Glutamatergic neuron (in vitro differentiated cells): Measurements from ENCODE around the gene FBXL17. TPM values are rescaled to one million over a fixed set of nuclear protein-coding genes. Genes with fewer than 3 reads are reported as not detected.

Experiments used
- DNase-seq: peaks from one replicate; pipeline ENCODE4 v3.0.0; 2022
- H3K27ac Mint-ChIP-seq: one replicate; pipeline ENCODE4 v1.8.0; 2020; ENCODE audit warnings: mild to moderate bottlenecking, mixed read lengths, inconsistent platforms; ENCODE audit not compliant: unreplicated experiment
- H3K27me3 Mint-ChIP-seq: one replicate; pipeline ENCODE4 v1.8.0; 2020; ENCODE audit warnings: mild to moderate bottlenecking, moderate library complexity, mixed read lengths, inconsistent platforms; ENCODE audit not compliant: unreplicated experiment
- H3K36me3 Mint-ChIP-seq: one replicate; pipeline ENCODE4 v1.8.0; 2020; ENCODE audit warnings: mild to moderate bottlenecking, mixed read lengths, inconsistent platforms; ENCODE audit not compliant: unreplicated experiment
- H3K4me1 Mint-ChIP-seq: one replicate; pipeline ENCODE4 v1.8.0; 2020; ENCODE audit warnings: mild to moderate bottlenecking, low read depth, mixed read lengths, inconsistent platforms; ENCODE audit not compliant: unreplicated experiment
- H3K4me3 Mint-ChIP-seq: one replicate; pipeline ENCODE4 v1.8.0; 2020; ENCODE audit warnings: mild to moderate bottlenecking, mixed read lengths, inconsistent platforms; ENCODE audit not compliant: unreplicated experiment
- H3K9me3 Mint-ChIP-seq: one replicate; pipeline ENCODE4 v1.8.0; 2020; ENCODE audit warnings: mild to moderate bottlenecking, moderate library complexity, mixed read lengths, inconsistent platforms; ENCODE audit not compliant: unreplicated experiment
- total RNA-seq: library from RNA; stranded (reverse); fragmentation: NEBNext Ultra II Directional; extraction: Animal tissue kit (Norgen Biotek cat#: 25700); gene quantifications from one replicate; pipeline ENCODE4 v1.2.1, GENCODE V29; 2021; ENCODE audit not compliant: unreplicated experiment
- TF ChIP-seq, protein P1 (sequence below): fragments of 200-600 bp; sonication (generic); IDR thresholded peaks from one replicate; pipeline ENCODE4 v1.5.0; 2021; ENCODE audit not compliant: partially characterized antibody, unreplicated experiment

The FBXL17 gene
- total RNA-seq, 1 donor from 2014 or later, result 20.3 TPM

DNA sequence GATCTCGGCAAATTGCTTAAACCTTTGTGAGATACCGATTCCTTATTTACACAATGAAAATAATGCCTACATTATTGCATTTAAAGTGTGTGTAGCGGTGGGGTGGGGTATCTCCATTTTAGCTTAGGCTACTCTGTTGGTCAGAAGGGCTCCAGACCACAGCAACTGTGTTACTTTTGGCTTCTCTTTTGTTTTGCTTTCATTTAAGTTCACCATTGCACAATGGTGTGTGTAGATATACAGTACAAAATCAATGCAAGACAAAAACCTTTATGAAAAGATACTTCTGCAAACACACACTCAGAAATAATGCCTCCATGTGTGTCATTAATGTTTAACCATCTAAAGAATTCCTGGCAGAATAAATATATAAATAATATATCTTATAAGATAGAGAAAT, 279.4 kb downstream of the FBXL17 start:
- H3K27ac Mint-ChIP-seq, result no peak overlapping the region

DNA sequence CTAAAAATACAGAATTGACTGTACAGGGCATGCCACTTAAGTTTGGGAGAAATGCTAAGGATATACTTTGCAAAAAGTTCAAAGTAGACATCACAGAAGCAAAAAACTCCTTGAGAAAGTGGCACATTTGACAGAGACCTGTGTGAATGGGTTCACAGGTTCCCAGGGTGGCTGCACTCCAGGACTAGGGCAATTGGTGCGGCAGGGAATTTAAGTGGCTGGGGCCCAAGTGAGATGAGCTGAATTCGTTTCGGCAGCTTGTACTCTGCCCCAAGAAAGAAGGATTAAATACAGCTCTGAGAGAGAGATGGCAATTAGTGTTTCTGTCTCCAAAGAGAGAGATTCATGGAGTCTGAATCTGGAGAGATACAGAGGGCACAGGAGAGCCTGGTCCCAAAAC, 280.1 kb downstream of the FBXL17 start:
- no peak overlapping the region for H3K27ac Mint-ChIP-seq
- H3K4me3 Mint-ChIP-seq, result no peak overlapping the region
- H3K9me3 Mint-ChIP-seq, result no peaks in the 10 kb centered on the region
- H3K27me3 Mint-ChIP-seq, result no peaks in the 10 kb centered on the region
- H3K4me1 Mint-ChIP-seq, result peaks cover 8% of the 10 kb centered on the region
- no peaks in the 10 kb centered on the region for H3K36me3 Mint-ChIP-seq
- TF ChIP-seq, protein P1, sequence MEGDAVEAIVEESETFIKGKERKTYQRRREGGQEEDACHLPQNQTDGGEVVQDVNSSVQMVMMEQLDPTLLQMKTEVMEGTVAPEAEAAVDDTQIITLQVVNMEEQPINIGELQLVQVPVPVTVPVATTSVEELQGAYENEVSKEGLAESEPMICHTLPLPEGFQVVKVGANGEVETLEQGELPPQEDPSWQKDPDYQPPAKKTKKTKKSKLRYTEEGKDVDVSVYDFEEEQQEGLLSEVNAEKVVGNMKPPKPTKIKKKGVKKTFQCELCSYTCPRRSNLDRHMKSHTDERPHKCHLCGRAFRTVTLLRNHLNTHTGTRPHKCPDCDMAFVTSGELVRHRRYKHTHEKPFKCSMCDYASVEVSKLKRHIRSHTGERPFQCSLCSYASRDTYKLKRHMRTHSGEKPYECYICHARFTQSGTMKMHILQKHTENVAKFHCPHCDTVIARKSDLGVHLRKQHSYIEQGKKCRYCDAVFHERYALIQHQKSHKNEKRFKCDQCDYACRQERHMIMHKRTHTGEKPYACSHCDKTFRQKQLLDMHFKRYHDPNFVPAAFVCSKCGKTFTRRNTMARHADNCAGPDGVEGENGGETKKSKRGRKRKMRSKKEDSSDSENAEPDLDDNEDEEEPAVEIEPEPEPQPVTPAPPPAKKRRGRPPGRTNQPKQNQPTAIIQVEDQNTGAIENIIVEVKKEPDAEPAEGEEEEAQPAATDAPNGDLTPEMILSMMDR, result no peak
- no peak for DNase-seq

More for the DNA sequence above, 279.4 kb downstream of the FBXL17 start:
- no peaks in the 10 kb centered on the region for H3K9me3 Mint-ChIP-seq
- peaks cover 4% of the 10 kb centered on the region for H3K4me1 Mint-ChIP-seq
- TF ChIP-seq, protein P1, result no peak
- H3K4me3 Mint-ChIP-seq, result no peak overlapping the region
- no peak for DNase-seq
- H3K36me3 Mint-ChIP-seq, result no peaks in the 10 kb centered on the region
- no peaks in the 10 kb centered on the region for H3K27me3 Mint-ChIP-seq

DNA sequence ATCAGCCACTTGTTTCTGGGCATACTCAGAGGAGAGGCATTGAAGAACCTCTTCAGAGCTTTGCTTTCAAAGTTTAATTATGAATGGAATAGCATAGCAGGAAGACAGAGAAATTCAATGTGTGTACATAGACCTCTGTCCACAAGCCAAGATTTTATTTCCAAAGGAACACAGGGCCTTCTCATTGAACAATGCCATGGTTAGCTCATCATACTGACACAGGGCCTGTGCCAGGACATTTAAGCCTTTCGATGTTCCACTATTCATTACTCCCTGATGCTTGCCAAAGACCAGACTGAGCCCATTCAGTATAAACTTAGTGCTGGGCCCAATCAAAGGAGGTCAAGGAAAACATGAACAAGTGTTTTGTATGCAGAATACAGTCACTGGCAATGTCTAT, 280.8 kb downstream of the FBXL17 start:
- Mint-ChIP-seq H3K27ac (no peak overlapping the region), H3K4me3 (no peak overlapping the region), H3K9me3 (no peaks in the 10 kb centered on the region), H3K4me1 (peaks cover 15% of the 10 kb centered on the region), H3K36me3 (no peaks in the 10 kb centered on the region), H3K27me3 (no peaks in the 10 kb centered on the region)
- TF ChIP-seq, protein P1, result no peak
- no peak for DNase-seq

DNA sequence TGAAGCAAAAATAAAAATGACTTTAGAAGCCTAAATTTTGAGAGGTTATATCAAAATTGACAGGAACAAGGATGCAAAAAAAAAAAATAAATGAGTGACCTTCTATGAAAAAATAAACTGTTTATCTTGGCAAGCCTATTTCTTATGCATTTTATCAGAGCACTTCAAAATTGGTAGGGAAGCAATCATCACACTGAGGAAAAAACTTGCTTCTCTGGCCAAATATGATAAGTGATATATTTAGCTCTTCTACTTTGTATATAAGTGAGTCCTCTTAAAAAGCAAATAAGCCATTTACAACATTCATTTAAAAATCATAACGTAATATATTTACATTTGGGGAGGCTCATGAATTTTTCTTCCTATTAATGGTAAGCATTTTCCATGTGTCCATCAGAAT, 287.1 kb downstream of the FBXL17 start:
- Mint-ChIP-seq H3K36me3 (no peaks in the 10 kb centered on the region), H3K9me3 (peaks cover 2% of the 10 kb centered on the region), H3K4me1 (peaks cover 31% of the 10 kb centered on the region), H3K27ac (no peak overlapping the region), H3K4me3 (no peak overlapping the region), H3K27me3 (no peaks in the 10 kb centered on the region)
- TF ChIP-seq, protein P1, result no peak
- DNase-seq, result no peak

DNA sequence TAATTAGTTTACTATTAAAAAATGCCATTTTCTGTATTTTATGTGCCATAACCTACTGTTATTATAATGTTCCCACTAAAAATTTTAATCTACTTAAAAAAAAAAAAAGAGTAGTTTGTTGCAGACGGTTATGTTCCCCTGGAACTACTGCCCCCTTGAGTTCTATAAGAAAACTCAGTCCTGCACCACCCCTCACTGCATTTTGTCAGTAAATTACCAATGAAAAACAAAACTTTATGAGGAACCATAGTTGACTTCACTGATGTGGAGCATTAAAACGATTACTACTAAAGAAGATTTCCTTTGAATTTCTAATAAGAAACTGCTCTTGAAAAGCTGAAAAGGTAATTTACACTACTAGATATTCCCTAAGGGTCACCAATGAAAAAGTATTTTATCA, 288.7 kb downstream of the FBXL17 start:
- H3K36me3 Mint-ChIP-seq, result no peaks in the 10 kb centered on the region
- no peak overlapping the region for H3K27ac Mint-ChIP-seq
- no peak for DNase-seq
- peaks cover 31% of the 10 kb centered on the region for H3K4me1 Mint-ChIP-seq
- peaks cover 2% of the 10 kb centered on the region for H3K9me3 Mint-ChIP-seq
- TF ChIP-seq, protein P1, result peak; percentile 66
- no peak overlapping the region for H3K4me3 Mint-ChIP-seq
- H3K27me3 Mint-ChIP-seq, result no peaks in the 10 kb centered on the region
